GM18867 (cell line): ENCODE measurements around the gene MARCO.
A peak's percentile ranks its signal among the peaks of the same experiment; 100 is the strongest.

Experiments
- ATAC-seq: cut with Tn5 transposase; IDR thresholded peaks from one replicate; pipeline ENCODE4 v1.9.1; 2021; ENCODE audit warnings: mild to moderate bottlenecking, moderate library complexity; ENCODE audit not compliant: unreplicated experiment

MARCO gene

DNA sequence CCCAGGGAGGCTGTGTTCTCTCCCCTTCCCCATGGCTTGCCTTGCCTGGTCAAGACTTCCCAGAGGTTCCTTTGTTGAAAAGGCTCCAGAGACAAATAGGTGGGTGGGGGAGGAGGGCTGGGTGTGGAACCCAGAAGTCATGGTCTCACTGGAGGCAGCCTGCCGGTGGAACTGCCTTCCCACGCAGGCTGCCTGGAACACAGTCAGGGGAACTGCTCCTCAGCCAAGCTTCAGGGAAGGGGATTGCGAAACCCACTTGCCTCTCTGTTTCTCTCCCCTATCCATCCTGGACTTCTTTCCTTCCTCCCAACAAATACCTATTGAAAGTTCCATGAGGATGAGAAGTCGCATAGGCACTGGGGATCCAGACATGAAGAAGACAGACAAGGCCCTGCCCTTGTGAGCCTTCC, 31.6 kb downstream of the MARCO start:
- ATAC-seq = no peak

DNA sequence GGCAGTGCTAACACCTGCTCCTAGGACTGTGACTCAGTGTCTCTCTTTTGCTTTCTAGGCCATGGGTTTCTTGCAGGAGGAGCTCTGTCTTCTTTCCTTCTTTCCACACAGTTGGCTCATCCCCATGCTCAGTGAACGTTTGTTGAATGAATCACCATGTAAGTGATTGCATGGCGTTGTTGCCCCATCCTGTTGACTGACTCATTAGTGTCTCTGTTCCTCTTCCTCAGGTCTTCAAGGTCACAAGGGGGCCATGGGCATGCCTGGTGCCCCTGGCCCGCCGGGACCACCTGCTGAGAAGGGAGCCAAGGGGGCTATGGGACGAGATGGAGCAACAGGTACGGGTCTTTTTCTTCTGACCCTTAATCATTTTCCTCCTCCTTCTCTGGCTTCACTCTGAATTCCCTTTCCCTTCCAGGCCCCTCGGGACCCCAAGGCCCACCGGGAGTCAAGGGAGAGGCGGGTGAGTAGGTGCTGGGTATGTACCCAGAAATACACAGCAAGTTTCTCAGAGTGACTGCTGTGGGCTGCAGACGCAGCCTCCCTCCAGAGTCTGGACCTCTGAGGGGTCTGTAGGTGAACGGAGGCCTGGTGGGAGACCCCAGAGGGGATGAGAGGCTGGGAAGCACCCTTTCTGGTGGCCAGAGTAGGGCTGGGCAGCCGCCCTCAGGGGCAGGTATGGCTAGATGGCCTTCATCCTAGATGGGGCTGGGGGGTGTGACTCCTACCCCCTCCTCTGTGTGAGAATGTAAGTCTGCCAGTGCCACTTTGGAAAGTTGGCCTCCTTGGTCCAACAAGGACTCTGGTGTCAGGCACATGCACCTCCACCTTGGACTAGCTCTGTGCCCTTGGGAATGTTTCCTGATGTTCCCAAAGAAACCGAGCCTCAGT, 32.4 kb downstream of the MARCO start:
- no peak for ATAC-seq

DNA sequence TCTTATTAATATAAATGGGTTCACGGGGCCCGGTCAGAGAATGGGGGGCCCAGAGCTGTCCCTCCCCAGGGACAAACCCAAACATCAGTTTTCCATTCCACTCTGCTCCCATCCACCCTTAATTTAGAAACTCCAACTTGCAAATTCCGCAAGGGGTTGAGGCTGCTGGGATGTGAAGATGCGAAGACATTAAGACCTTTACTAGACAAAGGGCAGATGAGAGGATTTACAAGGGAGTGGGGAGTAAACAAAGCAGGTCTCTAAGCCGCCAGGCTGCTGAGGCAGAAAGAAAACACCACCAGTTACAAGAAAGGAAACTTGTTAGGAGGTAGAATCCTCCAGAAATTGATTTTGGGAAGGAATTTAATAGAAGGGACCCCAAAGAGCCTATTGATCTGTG, 33.1 kb downstream of the MARCO start:
- ATAC-seq = no peak

DNA sequence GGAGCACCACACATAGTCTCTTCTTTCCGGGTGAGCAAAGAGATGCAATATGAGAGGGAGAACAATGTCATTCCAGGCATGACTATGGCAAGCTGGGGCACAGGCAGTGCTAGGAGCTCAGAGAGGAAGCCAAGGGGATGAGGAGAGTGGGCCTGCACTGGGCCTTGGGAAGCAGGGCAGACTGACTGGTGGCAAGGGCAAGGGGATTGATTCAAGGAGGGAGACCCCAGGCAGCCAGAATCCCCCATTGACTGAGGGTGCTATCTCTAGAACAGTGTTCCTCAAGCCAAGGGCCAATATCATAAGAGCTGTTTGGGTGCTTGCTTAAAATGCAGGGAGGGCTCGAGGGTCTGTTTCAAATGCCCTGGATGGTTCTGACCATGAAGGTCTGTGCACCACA, 36.1 kb downstream of the MARCO start:
- no peak for ATAC-seq

DNA sequence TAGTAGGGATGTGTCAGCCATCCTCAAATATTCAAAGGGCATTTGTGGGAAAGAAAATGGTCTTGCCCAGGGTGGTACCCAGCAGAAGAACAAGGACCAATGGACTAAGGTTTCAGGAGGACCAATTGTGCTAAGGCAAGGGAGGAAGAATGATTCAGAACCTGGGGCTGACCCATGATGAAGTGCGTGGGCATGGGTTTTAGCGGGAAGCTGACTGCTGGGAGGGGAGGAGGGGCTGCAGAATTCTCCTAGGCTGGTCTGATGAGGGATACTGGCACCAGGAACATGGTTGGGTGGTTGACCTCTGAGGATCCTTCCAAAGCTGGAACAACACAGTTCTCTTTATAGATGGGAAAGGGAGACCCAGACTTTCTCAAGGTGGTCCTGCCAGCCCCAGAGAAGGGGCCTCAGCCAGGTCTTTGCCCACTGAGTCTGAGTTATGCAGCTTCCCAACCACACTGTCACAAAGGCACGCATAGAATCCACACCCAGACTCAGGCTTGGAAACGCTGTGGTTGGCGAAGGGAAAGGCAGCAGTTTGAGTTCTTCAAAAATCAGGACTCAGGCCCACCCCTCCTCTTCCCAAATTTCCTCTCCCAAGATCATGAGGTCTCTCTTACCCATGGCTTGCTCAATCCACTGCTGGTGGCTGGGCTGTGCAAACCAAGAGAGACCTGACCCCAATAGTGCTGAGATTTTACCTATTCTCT, 37.3 kb downstream of the MARCO start:
- ATAC-seq = no peak

DNA sequence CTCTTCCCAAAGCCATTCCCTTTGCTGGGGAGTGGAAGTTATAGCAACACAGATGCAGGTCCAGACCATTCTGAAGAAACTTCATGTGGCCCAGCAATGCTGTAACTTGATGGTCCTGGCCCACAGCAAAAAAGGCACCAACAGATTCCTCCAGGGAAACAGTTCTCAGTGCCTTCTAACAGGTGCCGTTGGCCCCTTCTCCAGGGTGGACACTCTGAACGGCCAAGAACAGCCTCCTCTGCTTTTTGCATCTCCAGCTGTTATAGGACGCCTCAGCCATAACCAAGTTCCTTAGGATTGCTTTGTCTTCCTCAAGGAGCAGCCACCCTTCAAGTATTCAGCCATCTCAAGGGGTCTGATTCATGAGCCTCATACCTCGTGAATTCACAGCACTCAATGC, 38.0 kb downstream of the MARCO start:
- no peak for ATAC-seq

DNA sequence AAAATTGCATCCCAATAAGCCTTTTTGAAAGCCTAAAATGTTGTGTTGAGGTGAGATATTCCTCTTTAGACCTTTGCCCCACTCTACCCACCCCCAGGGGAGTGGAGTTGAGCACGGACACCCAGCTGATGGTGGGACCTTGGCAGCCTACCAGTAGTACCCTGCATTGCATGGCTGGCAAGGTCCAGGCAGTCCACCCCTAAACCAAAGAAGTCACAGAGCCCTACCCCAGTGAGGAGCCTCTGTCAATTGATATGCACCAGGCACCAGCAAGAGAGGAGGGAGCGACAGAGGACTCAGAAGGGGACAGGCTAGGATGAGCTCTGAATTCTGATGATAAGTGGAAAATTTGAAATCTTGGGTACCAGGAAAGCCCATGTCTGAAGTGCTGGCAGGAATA, 38.6 kb downstream of the MARCO start:
- no peak for ATAC-seq

DNA sequence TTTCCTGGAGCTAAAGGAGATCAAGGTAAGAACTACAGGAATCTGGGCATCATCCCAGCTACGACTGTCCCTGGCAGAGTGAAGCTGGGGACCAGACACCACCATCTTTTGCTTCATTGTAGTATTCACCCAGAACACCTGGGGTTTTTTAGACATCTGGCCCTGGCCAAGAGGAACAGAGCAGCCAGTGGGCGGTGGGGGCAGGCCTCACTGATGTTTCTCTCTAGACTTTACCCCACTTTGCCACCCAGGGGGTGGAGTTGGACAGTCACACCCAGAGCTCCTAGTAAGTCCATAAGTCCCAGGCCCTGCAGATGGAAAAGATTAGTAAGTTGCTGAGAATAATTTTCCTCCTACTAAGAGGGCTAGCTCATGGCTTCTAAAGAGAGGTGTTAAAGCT, 39.6 kb downstream of the MARCO start:
- no peak for ATAC-seq

DNA sequence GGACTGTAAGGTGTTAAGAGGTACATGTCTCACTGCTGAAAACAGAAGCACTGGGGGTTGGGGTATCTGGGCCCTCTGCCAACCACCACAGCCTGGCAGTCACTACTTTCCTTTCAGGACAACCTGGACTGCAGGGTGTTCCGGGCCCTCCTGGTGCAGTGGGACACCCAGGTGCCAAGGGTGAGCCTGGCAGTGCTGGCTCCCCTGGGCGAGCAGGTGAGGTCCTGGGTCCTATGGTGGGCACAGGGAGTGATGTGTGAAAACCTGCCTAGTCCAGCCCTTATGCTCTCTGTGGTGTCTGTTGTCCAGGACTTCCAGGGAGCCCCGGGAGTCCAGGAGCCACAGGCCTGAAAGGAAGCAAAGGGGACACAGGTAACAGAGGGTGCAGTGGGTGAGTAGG, 40.0 kb downstream of the MARCO start:
- no peak for ATAC-seq

DNA sequence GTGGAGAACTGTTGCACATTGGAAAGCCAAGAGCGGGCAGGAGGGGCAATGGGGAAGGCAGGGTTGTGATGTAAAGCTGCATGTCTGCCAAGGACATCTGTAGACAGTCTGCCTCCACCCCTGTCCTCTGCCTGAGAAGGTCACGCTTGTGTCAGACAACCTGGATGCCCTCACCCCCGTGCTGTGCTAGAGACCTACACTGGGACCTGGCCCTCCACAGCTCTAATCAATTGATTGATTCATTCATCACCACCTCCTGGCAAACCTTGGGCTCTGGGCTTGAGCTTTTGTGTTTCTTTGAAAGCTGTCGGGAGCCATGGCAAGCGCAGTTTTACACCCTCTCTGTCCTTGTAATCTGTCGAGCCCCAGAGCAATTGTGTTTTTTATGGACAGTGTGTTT, 41.1 kb downstream of the MARCO start:
- no peak for ATAC-seq

DNA sequence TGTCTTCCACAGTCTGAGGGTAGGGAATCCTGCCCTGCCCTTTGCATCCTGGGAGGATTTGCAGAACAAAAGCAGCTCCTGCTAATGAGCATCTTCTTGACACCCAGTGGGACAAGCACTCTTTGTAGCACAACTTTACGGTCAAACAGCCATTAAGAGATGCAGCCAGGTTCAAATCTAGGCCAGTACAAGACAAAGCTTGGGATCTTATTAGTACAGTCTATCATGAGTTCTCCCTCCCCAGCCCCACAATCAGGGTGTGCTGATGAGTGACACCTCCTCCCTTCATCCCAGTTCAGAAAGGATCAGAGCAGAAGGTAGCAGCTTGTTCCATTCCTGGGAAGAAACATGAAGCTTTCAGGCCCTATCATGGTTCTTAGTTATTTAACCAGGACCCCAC, 41.9 kb downstream of the MARCO start:
- ATAC-seq = no peak

DNA sequence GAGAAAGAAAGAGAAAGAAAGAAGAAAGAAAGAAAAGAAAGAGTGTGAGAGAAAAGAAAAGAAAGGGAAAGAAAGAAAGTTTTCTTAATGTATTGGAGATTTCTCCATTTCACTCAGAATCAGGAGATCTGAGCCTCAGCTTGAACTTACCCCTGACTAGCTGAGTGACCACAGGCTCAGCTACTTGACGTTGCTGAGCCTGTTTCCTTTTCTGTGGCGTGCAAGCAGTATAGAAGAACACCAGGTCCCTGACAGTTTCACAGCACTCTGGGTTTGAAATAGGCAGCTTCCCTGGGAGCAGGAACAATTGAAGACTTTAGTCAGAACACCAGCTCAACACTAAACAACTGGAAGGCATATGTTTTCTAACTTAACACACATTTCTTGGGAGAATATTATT, 44.7 kb downstream of the MARCO start:
- ATAC-seq = peak; percentile 68

DNA sequence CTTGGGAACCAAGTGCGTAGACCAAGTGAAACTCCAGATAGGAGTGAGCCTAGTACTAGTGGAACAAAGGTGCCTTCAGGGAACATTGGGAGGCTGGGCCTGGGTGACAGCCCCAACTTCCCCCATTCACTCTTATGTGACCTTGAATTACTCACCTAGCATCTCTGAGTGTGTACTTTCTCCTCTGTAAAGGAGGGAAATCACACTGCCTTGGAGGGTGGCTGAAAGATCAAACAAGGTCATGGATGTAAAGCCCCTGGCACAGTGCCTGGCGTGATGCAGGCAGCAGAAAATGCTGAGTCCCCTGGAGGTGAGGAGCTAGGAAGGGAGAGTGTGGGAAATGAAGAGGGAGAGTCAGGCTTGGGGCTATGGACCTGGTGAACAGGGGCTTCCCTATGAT, 45.9 kb downstream of the MARCO start:
- no peak for ATAC-seq

DNA sequence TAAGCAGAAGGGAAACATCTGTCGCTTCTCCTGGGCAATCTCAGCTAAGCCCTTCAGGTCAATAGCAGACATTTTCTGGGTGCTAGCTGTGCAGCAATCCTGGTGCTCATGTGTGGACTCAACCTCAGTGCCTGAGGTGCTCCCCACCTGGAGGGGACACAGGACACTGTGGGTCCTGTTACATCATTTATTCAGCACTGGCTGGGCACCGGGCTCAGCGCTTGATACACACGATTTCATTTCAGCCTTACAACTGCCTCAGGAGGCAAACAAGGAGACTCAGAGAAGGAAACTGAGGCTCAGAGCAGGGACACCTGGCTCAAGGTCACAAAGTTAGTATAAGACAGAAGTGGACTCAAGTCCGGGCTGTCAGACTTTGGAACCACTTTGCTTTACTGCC, 46.7 kb downstream of the MARCO start:
- ATAC-seq = no peak

DNA sequence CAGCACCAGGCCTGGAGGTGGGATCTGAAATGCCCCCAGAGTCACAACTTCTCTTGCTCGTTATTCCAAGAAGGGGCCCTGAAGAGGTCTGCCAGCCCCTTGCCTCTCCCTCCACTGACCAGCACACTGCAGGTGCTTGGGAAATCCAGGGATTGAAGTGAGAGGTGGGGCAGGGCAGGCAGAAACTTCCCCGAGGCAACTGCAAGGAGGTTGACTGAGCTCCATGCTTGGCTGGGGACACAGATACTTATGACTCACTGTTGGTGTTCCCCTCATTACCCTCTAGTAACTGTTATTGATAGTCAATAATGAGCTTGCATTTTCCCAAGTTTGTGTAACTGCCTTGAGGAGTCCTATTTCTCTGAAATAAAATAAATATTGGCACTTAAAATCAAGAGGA, 47.5 kb downstream of the MARCO start:
- peak; percentile 58 for ATAC-seq

DNA sequence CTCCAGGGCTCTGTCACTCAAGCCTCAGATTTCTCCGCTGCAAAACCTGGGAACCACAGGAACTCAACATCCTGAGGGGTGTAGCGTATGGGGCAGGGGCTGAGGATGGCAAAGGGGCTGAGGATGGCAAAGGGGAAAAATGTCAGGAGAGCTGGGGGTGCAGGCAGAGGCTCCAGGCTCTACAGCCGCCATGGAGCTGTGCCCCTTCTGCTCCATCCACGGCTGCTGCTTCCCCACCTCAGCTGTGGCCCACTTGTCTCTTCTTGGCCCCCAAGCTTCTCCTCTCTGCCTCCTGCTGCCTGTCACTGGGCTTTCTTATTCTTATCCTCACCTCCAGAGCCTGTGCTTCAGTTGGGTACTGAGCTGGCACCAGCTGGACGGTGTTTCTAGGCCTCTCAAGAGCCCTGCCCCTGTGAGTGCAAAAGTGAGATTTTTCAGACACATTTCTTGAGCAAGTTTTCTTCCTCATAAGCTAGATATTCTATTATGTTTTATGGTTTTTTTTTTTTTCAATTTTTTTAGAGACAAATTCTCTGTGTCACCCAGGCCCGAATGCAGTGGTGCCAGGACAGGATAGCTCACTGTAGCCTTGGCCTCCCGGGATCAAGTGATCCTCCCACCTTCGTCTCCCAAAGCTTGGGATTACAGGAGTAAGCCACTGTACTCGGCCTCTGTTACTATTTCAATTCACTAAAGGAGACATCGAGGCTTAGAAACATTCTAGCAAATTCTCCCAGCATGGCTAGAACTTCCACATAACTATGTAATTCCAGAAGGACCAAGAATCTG, 49.0 kb downstream of the MARCO start:
- ATAC-seq = no peak

DNA sequence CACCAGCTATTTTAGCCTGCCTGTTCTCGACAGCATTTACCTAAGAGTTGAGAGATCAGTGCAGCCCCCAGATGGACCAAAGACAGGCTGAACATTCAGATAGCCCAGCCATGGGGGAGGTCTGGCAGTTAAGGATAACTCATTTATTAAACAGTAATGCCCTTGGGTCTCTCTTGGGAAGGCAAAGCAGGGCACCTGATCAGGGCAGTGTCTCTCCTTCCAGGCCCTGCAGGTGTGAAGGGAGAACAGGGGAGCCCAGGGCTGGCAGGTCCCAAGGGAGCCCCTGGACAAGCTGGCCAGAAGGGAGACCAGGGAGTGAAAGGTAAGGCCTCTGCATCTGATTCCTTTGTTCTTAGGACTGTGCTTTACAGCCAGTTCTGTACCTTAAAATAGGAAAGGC, 49.6 kb downstream of the MARCO start:
- ATAC-seq = no peak

DNA sequence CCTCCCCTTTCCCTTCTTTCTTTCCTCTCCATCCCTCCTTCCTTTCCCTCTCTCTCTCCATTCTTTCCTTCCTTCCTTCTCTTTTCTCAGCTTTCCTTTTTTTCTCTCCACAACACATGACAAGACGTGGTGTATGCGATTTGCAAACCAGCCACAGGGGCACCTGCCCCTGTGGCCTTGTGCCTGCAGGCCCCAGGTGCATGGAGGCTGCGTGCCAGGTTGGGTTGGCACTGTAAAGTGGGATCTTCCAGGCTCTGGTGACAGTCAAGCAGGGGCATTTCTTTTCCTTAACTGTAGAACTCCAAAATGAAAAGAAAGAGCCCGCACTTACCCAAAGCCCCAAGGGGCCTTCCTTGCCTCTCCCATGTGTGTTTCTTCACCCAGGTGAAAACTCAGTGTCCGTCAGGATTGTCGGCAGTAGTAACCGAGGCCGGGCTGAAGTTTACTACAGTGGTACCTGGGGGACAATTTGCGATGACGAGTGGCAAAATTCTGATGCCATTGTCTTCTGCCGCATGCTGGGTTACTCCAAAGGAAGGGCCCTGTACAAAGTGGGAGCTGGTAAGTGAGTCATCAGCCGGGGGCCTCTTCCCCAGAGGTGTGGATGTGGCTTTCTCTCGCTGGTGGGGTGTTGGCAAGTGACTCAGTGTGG, 50.9 kb downstream of the MARCO start:
- no peak for ATAC-seq

DNA sequence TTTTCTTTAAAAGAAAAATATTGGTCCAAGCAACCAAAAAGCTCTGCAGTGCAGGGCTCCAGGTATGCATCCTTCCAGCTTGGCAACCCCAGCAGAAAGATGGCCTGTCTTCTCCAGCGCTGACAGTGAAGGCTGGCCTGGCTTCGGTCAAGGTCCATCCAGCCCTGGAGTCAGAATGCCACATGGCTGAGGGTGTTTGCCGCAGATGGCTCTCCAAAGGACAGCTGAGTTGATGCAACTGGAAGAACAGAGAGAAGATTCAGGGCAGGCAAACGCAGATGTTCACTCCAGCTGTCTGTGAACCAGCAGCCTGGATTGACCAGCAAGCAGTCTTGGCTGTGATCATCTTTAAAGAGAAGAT, 51.4 kb downstream of the MARCO start:
- ATAC-seq = no peak

DNA sequence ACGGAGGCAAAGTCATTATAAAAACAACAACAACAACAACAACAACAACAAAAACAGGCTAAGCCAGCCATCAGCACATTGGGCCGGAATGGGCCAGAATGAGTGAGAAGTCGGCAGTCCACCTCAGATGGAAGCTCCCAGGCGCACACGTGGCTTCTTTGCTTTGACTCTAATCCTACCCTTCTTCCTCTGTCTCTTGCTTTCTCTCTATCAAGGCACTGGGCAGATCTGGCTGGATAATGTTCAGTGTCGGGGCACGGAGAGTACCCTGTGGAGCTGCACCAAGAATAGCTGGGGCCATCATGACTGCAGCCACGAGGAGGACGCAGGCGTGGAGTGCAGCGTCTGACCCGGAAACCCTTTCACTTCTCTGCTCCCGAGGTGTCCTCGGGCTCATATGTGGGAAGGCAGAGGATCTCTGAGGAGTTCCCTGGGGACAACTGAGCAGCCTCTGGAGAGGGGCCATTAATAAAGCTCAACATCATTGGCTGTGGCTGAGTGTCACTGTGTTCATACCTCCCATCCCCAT, 52.2 kb downstream of the MARCO start:
- ATAC-seq = no peak

DNA sequence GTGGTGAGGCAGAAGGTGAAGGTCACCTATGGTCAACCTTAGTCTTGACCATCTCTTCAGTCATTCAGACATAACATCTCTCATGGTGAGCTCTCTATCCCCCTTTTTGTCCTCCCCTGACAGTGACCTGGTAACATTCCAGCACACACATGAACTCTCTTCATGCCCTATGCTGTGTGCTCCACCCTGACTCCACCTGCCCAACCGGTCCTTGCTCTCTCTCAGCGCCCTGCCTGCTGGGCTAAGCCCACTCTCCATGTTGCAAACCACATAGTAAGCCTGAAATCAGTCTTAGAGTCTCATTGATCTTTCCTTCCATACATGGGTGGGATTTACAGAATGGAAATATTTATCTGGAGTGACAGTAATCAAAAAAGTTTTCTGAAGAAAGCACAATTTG, 52.8 kb downstream of the MARCO start:
- ATAC-seq = no peak
